ENCODE measurements around the gene CREB3L1.

DNA sequence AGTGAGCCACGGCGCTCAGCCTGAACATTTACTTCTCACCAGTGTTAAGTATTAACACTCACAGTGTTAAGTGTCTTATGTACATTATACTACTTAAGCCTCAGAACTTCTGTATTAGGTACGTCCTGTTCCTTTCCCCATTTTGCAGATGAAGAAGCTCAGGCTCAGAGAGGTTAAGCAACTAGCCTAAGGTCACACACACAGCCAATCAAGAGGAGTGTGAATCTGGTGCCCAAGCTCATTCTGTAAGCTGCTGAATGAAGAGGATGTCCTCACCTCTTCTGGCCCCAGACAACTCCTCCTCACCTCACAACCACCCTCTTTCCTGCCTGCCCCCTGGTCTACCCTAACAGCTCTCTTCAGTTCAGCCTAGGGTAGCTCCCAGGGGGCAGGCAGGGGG, 29.9 kb downstream of the CREB3L1 start:
- TF ChIP-seq CTCF (conservative IDR thresholded peaks at IDR 0.05 in 1 of 2, IDR thresholded peaks at IDR 0.05 in 1 of 2; ENCODE audit: extremely low read depth in 1 of 2, insufficient read depth in 1 of 2, low read depth in 1 of 2, low read length in 2 of 2) = no peak
- TF ChIP-seq EZH2 (IDR thresholded peaks at IDR 0.05; ENCODE audit: borderline replicate concordance, low read length) = no peak

Data from mammary epithelial cell (primary cell).